Pancreas (tissue), 10 donors: ENCODE results near the gene ZNF513. TPM values are rescaled to one million over a fixed set of nuclear protein-coding genes. Genes with fewer than 3 reads are reported as not detected.
A peak's percentile ranks its signal among the peaks of the same experiment; 100 is the strongest.
"Not testable (repeated sequence)": the region's sequence is repeated elsewhere in the genome, so short reads cannot be mapped to it uniquely, and the experiment has no call there.

Experiments
- ATAC-seq, 4 donors: fragments of 200-7000 bp; cut with Tn5 transposase; one replicate each; pipeline versions ENCODE4 v1.8.0 to v1.9.1; 2020; ENCODE audit warnings: mild to moderate bottlenecking in 4 of 4, moderate library complexity in 4 of 4
- DNase-seq, 6 donors: peaks; one replicate each; pipeline ENCODE4 v3.0.0-alpha.2; 2020
- FAIRE-seq: peaks from 2 replicates; lab custom pipeline; 2012; peaks lifted over from hg19 to GRCh38; lab: Jason Lieb, UNC
- H3K27ac ChIP-seq, 4 donors: fragments of 200-600 bp; sonication (generic); 1 replicate in 3 of 4; 2 replicates in 1 of 4; pipeline versions ENCODE4 v1.5.0 to v1.8.0; 2020
- H3K27me3 ChIP-seq, 4 donors: fragments of 200-600 bp; one replicate each; pipeline ENCODE4 v1.8.0; 2021
- H3K36me3 ChIP-seq, 3 donors: fragments of 200-600 bp; sonication (generic) in 1 of 3; one replicate each; pipeline versions ENCODE4 v1.5.0 to v1.8.0; 2020 to 2021
- H3K4me1 ChIP-seq, 3 donors: fragments of 200-600 bp; one replicate each; pipeline ENCODE4 v1.8.0; 2021
- H3K4me3 ChIP-seq, 4 donors: fragments of 200-600 bp; sonication (generic) in 2 of 4; one replicate each; pipeline versions ENCODE4 v1.5.0 to v1.8.0; 2020 to 2021
- H3K9me3 ChIP-seq, 4 donors: fragments of 200-600 bp; one replicate each; pipeline ENCODE4 v1.8.0; 2021
- CTCF ChIP-seq, 4 donors: fragments of 200-600 bp; sonication (generic) in 3 of 4; IDR thresholded peaks; one replicate each; pipeline versions ENCODE4 v1.5.0 to v1.8.0; 2021; ENCODE audit warnings: antibody characterized with exemption in 4 of 4
- WGBS, 2 donors: extraction: QIAGEN DNeasy Blood & Tissue Kit; methylation state at CpG; one replicate each; pipeline ENCODE4 v1.1.7; 2013; 5-methylcytosine and 5-hydroxymethylcytosine counted together
- intact Hi-C, 3 donors: fragments of 100-400 bp; cut with DNase I; formaldehyde crosslinking; loops; one replicate each; pipeline versions ENCODE4 v1.11.1 to v1.14.2; 2022
- polyA plus RNA-seq, 2 donors: library from polyadenylated mRNA; stranded (reverse); fragments of 200-250 nt; gene quantifications; one replicate each; pipeline ENCODE4 v1.2.3, GENCODE V29; 2013
- total RNA-seq, 6 donors: library from RNA; stranded (reverse); fragmentation: NEBNext Ultra II Directional in 4 of 6; extraction: Animal tissue kit (Norgen Biotek cat#: 25700) in 4 of 6; gene quantifications; one replicate each; pipeline versions ENCODE4 v1.2.1 to v1.2.4, GENCODE V29; 2021 to 2023
- donor health status: healthy with polysubstance abuse.
- donor health status: DM: no; HTN: no; CAD: no; lungs with moderate emphysema.
- donor health status: DM: no; HTN: no; CAD: no.
- donor health status: control.
- donor health status: control.
- donor health status: Bipolar disorder and iron deficiency.
- donor health status: DM: yes; HTN: yes; CAD: no.
- donor health status: DM: no; HTN: no; CAD: no.
- donor health status: DM: no; HTN: no; CAD: no.
- donor health status: DM: yes; HTN: yes; CAD: no.

Gene ZNF513
- total RNA-seq (10 to 100 TPM in 1 of 6 donors, 1 to 10 TPM in 5; 3.7 to 10.4 (median 7.6) TPM), polyA plus RNA-seq (10 to 100 TPM; 30.1 to 34.4 TPM)

- Histone ChIP-seq H3K36me3 (peaks cover 0 to 46% (median 15%) of the 10 kb centered on the region in 3 donors), H3K27ac (peak within 1 kb of the TSS; percentile 79 to 92 (median 90)), H3K27me3 (no peaks in the 10 kb centered on the region), H3K4me3 (peak within 1 kb of the TSS; percentile 44 to 64 (median 56)), H3K9me3 (no peaks in the 10 kb centered on the region), H3K4me1 (peaks cover 5 to 14% (median 5%) of the 10 kb centered on the region in 3 donors)
- FAIRE-seq (peak; percentile 82), DNase-seq (peak; percentile 96 to 99 (median 97)), ATAC-seq (peak; percentile 92 to 94 (median 92))
- intact Hi-C loops, result no loop called here
- no peak for TF ChIP-seq CTCF (IDR thresholded peaks at IDR 0.05)
- WGBS, 2 donors, result 11 to 15% methylated on average over 56 to 67 of the region's 67 CpGs
These were observed at the start of gene ZNF513 for GRCh38 chr2:27380626-27381545. Gene ZNF513 (minus strand): TSS chr2:27380734. CDS start chr2:27380526, 208 bp downstream.

- no peak for TF ChIP-seq CTCF (IDR thresholded peaks at IDR 0.05)
- Histone ChIP-seq H3K9me3 (no peaks in the 10 kb centered on the region), H3K4me3 (peak overlapping the region; percentile 90 to 100 (median 98)), H3K36me3 (peaks cover 2 to 11% (median 8%) of the 10 kb centered on the region in 3 donors), H3K4me1 (peaks cover 15 to 19% (median 17%) of the 10 kb centered on the region in 3 donors), H3K27ac (peak overlapping the region; percentile 98 to 99 (median 99)), H3K27me3 (no peaks in the 10 kb centered on the region)
- intact Hi-C loops, result no loop called here
- peak; percentile 83 to 91 (median 88) for ATAC-seq
- WGBS, 2 donors, result 1% methylated on average over 25 to 51 of the region's 51 CpGs
- DNase-seq, result peak; percentile 82 to 94 (median 90)
- FAIRE-seq, result no peak
These were observed 48.5 kb upstream of the ZNF513 start for GRCh38 chr2:27428978-27429541.

GRCh38 chr2:27428213-27428977 is 47.9 kb upstream of the ZNF513 start, which contains the start of gene NRBP1:
Gene NRBP1 (plus strand): TSS chr2:27428631. CDS start chr2:27433274, 4,643 bp downstream.
- 0% methylated on average over 61 to 75 of the region's 75 CpGs for WGBS, 2 donors
- peak; percentile 92 to 97 (median 94) for ATAC-seq
- Histone ChIP-seq H3K27ac (peak within 1 kb of the TSS; percentile 98 to 99 (median 99)), H3K4me3 (peak within 1 kb of the TSS; percentile 90 to 100 (median 98)), H3K36me3 (peaks cover 0 to 4% (median 2%) of the 10 kb centered on the region in 3 donors), H3K27me3 (no peaks in the 10 kb centered on the region), H3K4me1 (peaks cover 15 to 19% (median 17%) of the 10 kb centered on the region in 3 donors), H3K9me3 (no peaks in the 10 kb centered on the region)
- intact Hi-C loops, result no loop called here
- TF ChIP-seq CTCF (IDR thresholded peaks at IDR 0.05), result no peak
- FAIRE-seq, result no peak
- DNase-seq, result peak; percentile 91 to 98 (median 92)

- 2 to 7% methylated on average over 7 of the region's 7 CpGs for WGBS, 2 donors
- Histone ChIP-seq H3K27ac (peak overlapping the region; percentile 98 to 99 (median 99)), H3K4me1 (peaks cover 15 to 19% (median 17%) of the 10 kb centered on the region in 3 donors), H3K9me3 (no peaks in the 10 kb centered on the region), H3K36me3 (no peaks in the 10 kb centered on the region), H3K27me3 (no peaks in the 10 kb centered on the region), H3K4me3 (peak overlapping the region; percentile 90 to 100 (median 98))
- FAIRE-seq (no peak), DNase-seq (no peak), ATAC-seq (no peak)
- TF ChIP-seq CTCF (IDR thresholded peaks at IDR 0.05), result no peak
- intact Hi-C loops, result no loop called here
These were observed 47.3 kb upstream of the ZNF513 start for GRCh38 chr2:27427863-27428212.

GRCh38 chr2:27425039-27425438 is 44.5 kb upstream of the ZNF513 start:
- H3K9me3 ChIP-seq, H3K36me3 ChIP-seq, H3K27me3 ChIP-seq, DNase-seq, H3K4me1 ChIP-seq, ATAC-seq, H3K27ac ChIP-seq, FAIRE-seq, intact Hi-C loops, H3K4me3 ChIP-seq: not testable (repeated sequence)
- WGBS, 2 donors, result 56 to 60% methylated on average over 10 of the region's 10 CpGs
